PC-9 (cell line): ENCODE measurements around the gene TRIO. TPM values are rescaled to one million over a fixed set of nuclear protein-coding genes. Genes with fewer than 3 reads are reported as not detected.

Source experiments
- BruUV-seq: library from RNA; stranded (reverse); fragments of 400-500 nt; replicated peaks from 2 replicates; lab custom pipeline; 2021; lab: Mats Ljungman, UMichigan
- CTCF ChIA-PET: fragments of 300-600 bp; sonication (Branson Sonifier 250); formaldehyde crosslinking; loops from one replicate; lab custom pipeline; 2022; ENCODE audit warnings: antibody characterized with exemption; lab: Charles Lee
- POLR2A ChIA-PET: fragments of 300-600 bp; sonication (Branson Sonifier 250); formaldehyde crosslinking; loops from one replicate; lab custom pipeline; 2022; ENCODE audit warnings: antibody characterized with exemption; ENCODE audit not compliant: unreplicated experiment; lab: Charles Lee
- DNase-seq, 2 experiments: peaks; one replicate each; pipeline versions ENCODE4 v3.0.0 to v3.0.0-alpha.2; 2015 to 2022; ENCODE audit warnings: mixed read lengths in 1 of 2
- H2AFZ ChIP-seq: fragments of 200-600 bp; sonication (generic); 2 replicates; pipeline ENCODE4 v1.8.1; 2017; ENCODE audit warnings: antibody characterized with exemption
- H3F3A ChIP-seq: fragments of 200-600 bp; sonication (generic); 2 replicates; pipeline ENCODE4 v1.8.1; 2017; ENCODE audit warnings: antibody characterized with exemption, mild to moderate bottlenecking, low read depth; ENCODE audit not compliant: insufficient read depth
- H3K27ac ChIP-seq: fragments of 200-600 bp; sonication (generic); 2 replicates; pipeline ENCODE4 v1.6.1; 2016; ENCODE audit warnings: mixed run types
- H3K27me3 ChIP-seq: fragments of 200-600 bp; sonication (generic); 2 replicates; pipeline ENCODE4 v1.6.1; 2016; ENCODE audit warnings: low read depth, mixed run types; ENCODE audit not compliant: insufficient read depth
- H3K36me3 ChIP-seq: fragments of 200-600 bp; sonication (generic); 2 replicates; pipeline ENCODE4 v1.6.1; 2016; ENCODE audit warnings: low read depth, mixed run types
- H3K4me1 ChIP-seq: fragments of 200-600 bp; sonication (generic); replicated peaks from 2 replicates; pipeline ENCODE4 v1.6.1; 2016; ENCODE audit warnings: mixed run types; ENCODE audit not compliant: insufficient read depth
- H3K4me2 ChIP-seq: fragments of 200-600 bp; sonication (generic); 2 replicates; pipeline ENCODE4 v1.6.1; 2017; ENCODE audit warnings: mixed run types
- H3K4me3 ChIP-seq: fragments of 200-600 bp; sonication (generic); 2 replicates; pipeline ENCODE4 v1.6.1; 2016; ENCODE audit warnings: mixed run types
- H3K79me2 ChIP-seq: fragments of 200-600 bp; sonication (generic); 2 replicates; pipeline ENCODE4 v1.6.1; 2017; ENCODE audit warnings: low read depth, mixed run types
- H3K9me2 ChIP-seq: fragments of 200-600 bp; sonication (generic); 2 replicates; pipeline ENCODE4 v1.8.1; 2017; ENCODE audit warnings: mild to moderate bottlenecking; ENCODE audit not compliant: insufficient read depth
- H3K9me3 ChIP-seq: fragments of 200-600 bp; sonication (generic); 2 replicates; pipeline ENCODE4 v1.8.1; 2016; ENCODE audit warnings: low read depth; ENCODE audit not compliant: insufficient read depth
- H4K20me1 ChIP-seq: fragments of 200-600 bp; sonication (generic); 2 replicates; pipeline ENCODE4 v1.8.1; 2017; ENCODE audit not compliant: insufficient read depth
- CTCF ChIP-seq: fragments of 200-600 bp; sonication (generic); conservative IDR thresholded peaks from 2 replicates; pipeline ENCODE4 v1.6.1; 2017; ENCODE audit warnings: mixed run types, antibody characterized with exemption, mild to moderate bottlenecking, moderate library complexity
- EZH2 ChIP-seq: fragments of 200-600 bp; sonication (generic); IDR thresholded peaks from 2 replicates; pipeline ENCODE4 v1.8.0; 2017; ENCODE audit warnings: antibody characterized with exemption, low read depth
- intact Hi-C: fragments of 100-400 bp; cut with micrococcal nuclease; formaldehyde crosslinking; loops from one replicate; pipeline ENCODE4 v1.10.0; 2022; ENCODE audit not compliant: unreplicated experiment
- total RNA-seq: library from RNA; stranded (reverse); gene quantifications from 2 replicates; pipeline ENCODE4 v1.2.3, GENCODE V29; 2021

The TRIO gene
- total RNA-seq, 1 experiment from 2014 or later, result 596 TPM

- H2AFZ ChIP-seq, result no peak overlapping the region
- H3K27me3 ChIP-seq, result no peaks in the 10 kb centered on the region
- no TSS peak for BruUV-seq
- TF ChIP-seq EZH2, result no peak
- TF ChIP-seq CTCF, result no peak
- POLR2A ChIA-PET, result interaction anchor here (0.5 to 0.6 kb wide), 2 partner anchors 75 to 94 kb away, joined by 3 to 4 read pairs; no protein-coding TSS in a partner anchor
- CTCF ChIA-PET, result interaction anchor here (0.6 kb wide), 1 partner anchor 253 kb away, joined by 3 read pairs; no protein-coding TSS in a partner anchor
- no peaks in the 10 kb centered on the region; the same call in 1 of the 2 replicates for H3K9me2 ChIP-seq
- peaks cover 11% of the 10 kb centered on the region for H4K20me1 ChIP-seq
- peaks cover 100% of the 10 kb centered on the region for H3K79me2 ChIP-seq
- no peaks in the 10 kb centered on the region for H3K36me3 ChIP-seq
- DNase-seq, result no peak
- H3F3A ChIP-seq, result peaks cover 44% of the 10 kb centered on the region
- 0 out of 2 replicates have a peak, but pooled peaks cover 4% of the 10 kb centered on the region for H3K9me3 ChIP-seq
- intact Hi-C loops, result no loop called here
- no peak overlapping the region for H3K4me3 ChIP-seq
- H3K27ac ChIP-seq, result no peak overlapping the region; the same call in 1 of the 2 replicates
- H3K4me2 ChIP-seq, result no peak overlapping the region
- H3K4me1 ChIP-seq, result peaks cover 22% of the 10 kb centered on the region
Observed at GRCh38 chr5:14241141-14241540, 98.0 kb downstream of the TRIO start.

GRCh38 chr5:14242447-14242846, 99.3 kb downstream of the TRIO start:
- intact Hi-C loops, result no loop called here
- Histone ChIP-seq H3K79me2 (peaks cover 100% of the 10 kb centered on the region), H3K4me3 (no peak overlapping the region), H3F3A (peaks cover 37% of the 10 kb centered on the region), H3K9me3 (0 out of 2 replicates have a peak, but pooled peaks cover 4% of the 10 kb centered on the region), H3K4me1 (peaks cover 11% of the 10 kb centered on the region), H3K27ac (no peak overlapping the region), H3K4me2 (no peak overlapping the region), H3K27me3 (no peaks in the 10 kb centered on the region), H3K9me2 (no peaks in the 10 kb centered on the region), H3K36me3 (no peaks in the 10 kb centered on the region), H2AFZ (no peak overlapping the region), H4K20me1 (peaks cover 13% of the 10 kb centered on the region)
- no TSS peak for BruUV-seq
- POLR2A ChIA-PET, result no interaction called here
- DNase-seq, result no peak
- no peak for TF ChIP-seq CTCF
- no peak for TF ChIP-seq EZH2
- CTCF ChIA-PET, result no interaction called here

- Histone ChIP-seq H3K4me3 (no peak overlapping the region), H3K9me2 (no peaks in the 10 kb centered on the region), H3K4me2 (no peak overlapping the region), H3K4me1 (peaks cover 6% of the 10 kb centered on the region), H3F3A (peaks cover 37% of the 10 kb centered on the region), H4K20me1 (peaks cover 15% of the 10 kb centered on the region), H3K27ac (no peak overlapping the region), H2AFZ (no peak overlapping the region), H3K36me3 (no peaks in the 10 kb centered on the region), H3K9me3 (0 out of 2 replicates have a peak, but pooled peaks cover 3% of the 10 kb centered on the region), H3K27me3 (no peaks in the 10 kb centered on the region), H3K79me2 (peaks cover 100% of the 10 kb centered on the region)
- no TSS peak for BruUV-seq
- DNase-seq, result no peak
- ChIA-PET POLR2A (no interaction called here), CTCF (interaction anchor here (0.9 kb wide), 1 partner anchor 10 kb away, joined by 4 read pairs; no protein-coding TSS in a partner anchor)
- intact Hi-C loops, result no loop called here
- no peak for TF ChIP-seq EZH2
- no peak for TF ChIP-seq CTCF
Observed at GRCh38 chr5:14242871-14243383, 99.8 kb downstream of the TRIO start.
